ENCODE data around the gene GPC5.

Gene GPC5

GRCh38 chr13:92224052-92224821 lies 825.8 kb downstream of the GPC5 start:
- H3K4me3 ChIP-seq (ENCODE audit: low read depth, low read length): no peak overlapping the region
- no peak for TF ChIP-seq ZFP69B (tag by site-specific recombination; IDR thresholded peaks at IDR 0.05)
- no peak for TF ChIP-seq ZNF426 (tag by site-specific recombination; IDR thresholded peaks at IDR 0.05)
- TF ChIP-seq ZNF292 (tag by site-specific recombination; IDR thresholded peaks at IDR 0.05; ENCODE audit: borderline replicate concordance, low read depth): no peak
- no peak for TF ChIP-seq ZBTB26 (tag by site-specific recombination; optimal IDR thresholded peaks at IDR 0.05)
- no peak overlapping the region for H3K27ac ChIP-seq (ENCODE audit: extremely low read depth, low read depth, low read length)
- CTCF ChIA-PET: interaction anchor here (2.2 kb wide), 1 partner anchor 37 kb away, joined by 9 read pairs; no protein-coding TSS in a partner anchor
- H3K9me3 ChIP-seq (ENCODE audit: control insufficient read depth, insufficient read depth, low read depth, low read length): no peaks in the 10 kb centered on the region
- POLR2A ChIA-PET: no interaction called here
- no peaks in the 10 kb centered on the region for H3K36me3 ChIP-seq (ENCODE audit: control insufficient read depth in 2 of 2, insufficient read depth in 1 of 2, low read length in 2 of 2)
- H3K4me1 ChIP-seq (ENCODE audit: control insufficient read depth, insufficient read depth, low read length): no peaks in the 10 kb centered on the region

GRCh38 chr13:92224825-92225224 lies 826.4 kb downstream of the GPC5 start:
- POLR2A ChIA-PET: no interaction called here

GRCh38 chr13:92225861-92226260 lies 827.4 kb downstream of the GPC5 start:
- CTCF ChIA-PET: interaction anchor here (2.2 kb wide), 1 partner anchor 38 kb away, joined by 9 read pairs; no protein-coding TSS in a partner anchor
- no peak overlapping the region for H3K4me3 ChIP-seq (ENCODE audit: low read depth, low read length)
- H3K27ac ChIP-seq (ENCODE audit: extremely low read depth, low read depth, low read length): no peak overlapping the region
- TF ChIP-seq ZNF112 (tag by site-specific recombination; IDR thresholded peaks at IDR 0.05) (no peak), SALL2 (tag by site-specific recombination; IDR thresholded peaks at IDR 0.05; ENCODE audit: borderline replicate concordance) (no peak), ZNF624 (tag by site-specific recombination; IDR thresholded peaks at IDR 0.05) (no peak), PRDM4 (tag by site-specific recombination; IDR thresholded peaks at IDR 0.05) (no peak)
- H3K9me3 ChIP-seq (ENCODE audit: control insufficient read depth, insufficient read depth, low read depth, low read length): no peaks in the 10 kb centered on the region
- H3K4me1 ChIP-seq (ENCODE audit: control insufficient read depth, insufficient read depth, low read length): no peaks in the 10 kb centered on the region
- H3K36me3 ChIP-seq (ENCODE audit: control insufficient read depth in 2 of 2, insufficient read depth in 1 of 2, low read length in 2 of 2): no peaks in the 10 kb centered on the region
- POLR2A ChIA-PET: no interaction called here

More at GRCh38 chr13:92224825-92225224, 826.4 kb downstream of the GPC5 start:
- TF ChIP-seq ZNF701 (tag by site-specific recombination; IDR thresholded peaks at IDR 0.05) (no peak), ZEB2 (tag by site-specific recombination; IDR thresholded peaks at IDR 0.05) (no peak), SCRT2 (tag by site-specific recombination; IDR thresholded peaks at IDR 0.05) (peak; percentile 44; the same call in 1 of the 2 replicates), ZNF654 (tag by site-specific recombination; IDR thresholded peaks at IDR 0.05; ENCODE audit: low read depth) (no peak), ZNF174 (tag by site-specific recombination; IDR thresholded peaks at IDR 0.05) (no peak), TRIM28 (IDR thresholded peaks at IDR 0.05; ENCODE audit: borderline replicate concordance, low read length) (peak; percentile 68; the same call in 1 of the 2 replicates), ZBTB6 (tag by site-specific recombination; IDR thresholded peaks at IDR 0.05) (no peak), SCRT1 (tag by site-specific recombination; IDR thresholded peaks at IDR 0.05; ENCODE audit: borderline replicate concordance) (0 out of 2 replicates have a peak, but pooled peaks have one; percentile 10), ZNF18 (tag by site-specific recombination; IDR thresholded peaks at IDR 0.05) (no peak)
- H3K27ac ChIP-seq (ENCODE audit: extremely low read depth, low read depth, low read length): no peak overlapping the region
- H3K9me3 ChIP-seq (ENCODE audit: control insufficient read depth, insufficient read depth, low read depth, low read length): no peaks in the 10 kb centered on the region
- no peaks in the 10 kb centered on the region for H3K36me3 ChIP-seq (ENCODE audit: control insufficient read depth in 2 of 2, insufficient read depth in 1 of 2, low read length in 2 of 2)
- H3K4me3 ChIP-seq (ENCODE audit: low read depth, low read length): no peak overlapping the region
- CTCF ChIA-PET: interaction anchor here (2.2 kb wide), 1 partner anchor 37 kb away, joined by 9 read pairs; no protein-coding TSS in a partner anchor
- no peaks in the 10 kb centered on the region for H3K4me1 ChIP-seq (ENCODE audit: control insufficient read depth, insufficient read depth, low read length)

All from HEK293 (cell line).